ENCODE data around the gene VAMP7.
"Not testable (repeated sequence)": the region's sequence is repeated elsewhere in the genome, so short reads cannot be mapped to it uniquely, and the experiment has no call there.

VAMP7 gene

DNA sequence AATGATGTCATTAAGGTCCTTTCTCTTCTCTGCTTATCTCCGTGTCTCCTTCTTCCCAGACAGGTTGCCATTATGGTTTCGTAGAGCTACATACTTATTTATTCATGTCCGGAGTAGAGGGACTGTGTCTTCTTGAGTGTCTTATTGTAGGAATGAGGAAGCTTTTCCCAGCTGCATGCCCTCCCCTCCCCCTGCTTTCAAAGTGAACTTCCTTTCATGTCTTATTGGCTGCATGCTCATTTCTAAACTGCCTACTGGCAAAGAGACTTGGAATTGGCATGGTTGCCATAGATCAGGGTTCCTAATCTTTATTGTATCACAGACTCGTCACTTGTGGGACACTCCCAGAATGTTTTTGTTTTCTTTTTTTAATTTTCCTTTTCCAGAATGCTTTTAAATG, 15.4 kb downstream of the VAMP7 start:
- ChIA-PET POLR2A (no interaction called here), CTCF (no interaction called here)
- TF ChIP-seq, protein P1, sequence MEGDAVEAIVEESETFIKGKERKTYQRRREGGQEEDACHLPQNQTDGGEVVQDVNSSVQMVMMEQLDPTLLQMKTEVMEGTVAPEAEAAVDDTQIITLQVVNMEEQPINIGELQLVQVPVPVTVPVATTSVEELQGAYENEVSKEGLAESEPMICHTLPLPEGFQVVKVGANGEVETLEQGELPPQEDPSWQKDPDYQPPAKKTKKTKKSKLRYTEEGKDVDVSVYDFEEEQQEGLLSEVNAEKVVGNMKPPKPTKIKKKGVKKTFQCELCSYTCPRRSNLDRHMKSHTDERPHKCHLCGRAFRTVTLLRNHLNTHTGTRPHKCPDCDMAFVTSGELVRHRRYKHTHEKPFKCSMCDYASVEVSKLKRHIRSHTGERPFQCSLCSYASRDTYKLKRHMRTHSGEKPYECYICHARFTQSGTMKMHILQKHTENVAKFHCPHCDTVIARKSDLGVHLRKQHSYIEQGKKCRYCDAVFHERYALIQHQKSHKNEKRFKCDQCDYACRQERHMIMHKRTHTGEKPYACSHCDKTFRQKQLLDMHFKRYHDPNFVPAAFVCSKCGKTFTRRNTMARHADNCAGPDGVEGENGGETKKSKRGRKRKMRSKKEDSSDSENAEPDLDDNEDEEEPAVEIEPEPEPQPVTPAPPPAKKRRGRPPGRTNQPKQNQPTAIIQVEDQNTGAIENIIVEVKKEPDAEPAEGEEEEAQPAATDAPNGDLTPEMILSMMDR (IDR thresholded peaks at IDR 0.05; ENCODE audit: control extremely low read depth, extremely low read depth, low read depth, missing control alignments) = no peak
- DNase-seq (ENCODE audit: extremely low spot score) = no peak

DNA sequence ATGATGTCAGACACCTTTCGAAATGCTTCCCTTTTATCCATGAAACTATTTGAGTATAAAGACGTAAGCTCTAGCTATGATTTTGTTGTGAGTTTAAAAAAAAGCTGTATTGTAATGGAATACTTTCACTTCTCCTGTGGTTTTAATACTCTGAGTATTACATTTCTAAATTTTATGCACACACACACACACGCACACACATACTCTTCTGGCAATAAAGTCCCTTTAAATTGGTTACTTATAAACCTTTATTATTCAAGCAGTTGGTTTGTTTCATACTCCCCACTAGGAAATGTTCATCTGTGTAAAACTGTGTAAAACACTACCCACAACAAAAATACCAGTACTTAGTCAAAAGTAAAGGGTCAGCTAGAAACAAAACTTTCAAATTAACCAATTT, 18.2 kb downstream of the VAMP7 start:
- CTCF ChIA-PET = no interaction called here

DNA sequence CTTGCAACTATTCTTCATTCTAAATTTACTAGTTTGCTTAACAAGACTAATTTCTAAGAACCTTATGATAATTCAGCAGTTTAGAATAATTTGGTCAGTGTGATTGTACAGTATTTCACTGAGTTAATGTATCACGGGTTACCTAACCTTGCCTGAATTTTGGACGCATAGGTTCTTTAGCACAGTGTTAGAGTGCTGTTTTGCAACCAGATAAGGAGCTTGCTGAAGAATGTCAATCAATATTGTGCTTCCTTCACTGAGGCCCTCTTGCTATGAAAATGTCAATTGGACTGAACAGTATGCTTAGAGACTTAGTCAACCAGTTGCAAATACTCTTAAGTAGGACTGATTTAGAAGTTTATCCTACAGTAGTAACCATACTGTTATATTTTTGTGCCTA, 19.6 kb downstream of the VAMP7 start:
- POLR2A ChIA-PET = no interaction called here
- CTCF ChIA-PET = no interaction called here
- TF ChIP-seq, protein P1 (IDR thresholded peaks at IDR 0.05; ENCODE audit: control extremely low read depth, extremely low read depth, low read depth, missing control alignments) = no peak
- DNase-seq (ENCODE audit: extremely low spot score) = no peak

More for the DNA sequence above, 18.2 kb downstream of the VAMP7 start:
- POLR2A ChIA-PET = no interaction called here
- DNase-seq (ENCODE audit: extremely low spot score) = no peak
- TF ChIP-seq, protein P1 (IDR thresholded peaks at IDR 0.05; ENCODE audit: control extremely low read depth, extremely low read depth, low read depth, missing control alignments) = no peak

DNA sequence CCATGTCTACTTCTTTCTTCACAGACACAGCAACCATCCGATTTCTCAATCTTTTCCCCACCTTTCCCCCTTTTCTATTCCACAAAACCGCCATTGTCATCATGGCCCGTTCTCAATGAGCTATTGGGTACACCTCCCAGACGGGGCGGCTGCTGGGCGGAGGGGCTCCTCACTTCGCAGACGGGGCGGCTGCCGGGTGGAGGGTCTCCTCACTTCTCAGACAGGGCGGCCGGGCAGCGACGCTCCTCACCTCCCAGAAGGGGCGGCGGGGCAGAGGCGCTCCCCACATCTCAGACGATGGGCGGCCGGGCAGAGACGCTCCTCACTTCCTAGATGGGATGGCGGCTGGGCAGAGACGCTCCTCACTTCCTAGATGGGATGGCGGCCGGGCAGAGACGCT, 26.5 kb downstream of the VAMP7 start:
- DNase-seq (ENCODE audit: extremely low spot score); POLR2A ChIA-PET; CTCF ChIA-PET: not testable (repeated sequence)

DNA sequence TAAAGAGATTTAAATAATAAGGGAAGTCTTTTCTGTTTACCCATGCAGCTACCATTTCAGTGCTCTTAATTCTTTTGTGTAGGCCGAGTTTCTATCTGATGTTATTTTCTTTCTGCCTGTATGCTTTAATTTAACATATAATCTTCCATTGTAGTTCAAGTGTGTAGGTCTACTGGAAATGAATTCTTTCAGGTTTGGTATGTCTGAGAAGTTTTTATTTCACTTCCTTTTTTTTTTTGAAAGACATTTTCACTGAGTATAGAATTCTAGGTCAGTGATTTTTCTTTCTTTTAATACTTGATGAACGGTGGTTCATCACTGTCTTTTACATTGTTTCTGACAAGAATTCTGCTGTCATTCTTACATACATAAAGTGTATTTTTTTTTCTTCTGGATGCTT, 42.1 kb downstream of the VAMP7 start:
- POLR2A ChIA-PET = no interaction called here
- CTCF ChIA-PET = no interaction called here
- DNase-seq (ENCODE audit: extremely low spot score) = peak; percentile 7
- TF ChIP-seq, protein P1 (IDR thresholded peaks at IDR 0.05; ENCODE audit: control extremely low read depth, extremely low read depth, low read depth, missing control alignments) = no peak

DNA sequence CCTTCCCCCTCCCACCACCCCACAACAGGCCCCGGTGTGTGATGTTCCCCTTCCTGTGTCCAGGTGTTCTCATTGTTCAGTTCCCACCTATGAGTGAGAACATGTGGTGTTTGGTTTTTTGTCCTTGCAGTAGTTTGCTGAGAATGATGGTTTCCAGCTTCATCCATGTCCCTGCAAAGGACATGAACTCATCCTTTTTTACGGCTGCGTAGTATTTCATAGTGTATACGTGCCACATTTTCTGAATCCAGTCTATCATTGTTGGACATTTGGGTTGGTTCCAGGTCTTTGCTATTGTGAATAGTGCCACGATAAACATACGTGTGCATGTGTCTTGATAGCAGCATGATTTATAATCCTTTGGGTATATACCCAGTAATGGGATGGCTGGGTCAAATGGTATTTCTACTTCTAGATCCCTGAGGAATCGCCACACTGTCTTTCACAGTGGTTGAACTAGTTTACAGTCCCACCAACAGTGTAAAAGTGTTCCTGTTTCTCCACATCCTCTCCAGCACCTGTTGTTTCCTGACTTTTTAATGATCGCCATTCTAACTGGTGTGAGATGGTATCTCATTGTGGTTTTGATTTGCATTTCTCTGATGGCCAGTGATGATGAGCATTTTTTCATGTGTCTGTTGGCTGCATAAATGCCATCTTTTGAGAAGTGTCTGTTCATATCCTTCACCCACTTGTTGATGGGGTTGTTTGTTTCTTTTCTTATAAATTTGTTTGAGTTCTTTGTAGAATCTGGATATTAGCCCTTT, 49.9 kb downstream of the VAMP7 start:
- DNase-seq (ENCODE audit: extremely low spot score); POLR2A ChIA-PET; CTCF ChIA-PET: not testable (repeated sequence)

DNA sequence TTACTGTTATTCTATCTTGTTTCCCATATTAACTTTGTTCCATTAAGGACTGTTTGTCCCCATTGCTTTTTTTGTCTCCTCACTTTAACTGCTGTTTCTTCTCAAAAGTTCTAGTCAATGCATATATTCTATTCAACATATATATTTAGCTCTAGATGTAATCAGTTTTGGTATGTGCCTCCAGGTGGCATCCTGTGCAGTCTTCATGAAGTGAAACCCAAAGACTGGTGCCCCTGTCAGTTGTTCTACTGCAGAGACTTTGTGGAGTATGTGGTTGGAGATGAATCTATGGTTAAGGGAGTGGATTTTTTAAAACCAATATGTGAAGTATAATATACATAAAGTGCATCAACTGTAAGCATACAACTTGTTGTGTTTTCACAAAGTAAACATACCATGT, 57.0 kb downstream of the VAMP7 start:
- DNase-seq (ENCODE audit: extremely low spot score) = no peak
- POLR2A ChIA-PET = no interaction called here
- CTCF ChIA-PET = no interaction called here
- TF ChIP-seq, protein P1 (IDR thresholded peaks at IDR 0.05; ENCODE audit: control extremely low read depth, extremely low read depth, low read depth, missing control alignments) = no peak

DNA sequence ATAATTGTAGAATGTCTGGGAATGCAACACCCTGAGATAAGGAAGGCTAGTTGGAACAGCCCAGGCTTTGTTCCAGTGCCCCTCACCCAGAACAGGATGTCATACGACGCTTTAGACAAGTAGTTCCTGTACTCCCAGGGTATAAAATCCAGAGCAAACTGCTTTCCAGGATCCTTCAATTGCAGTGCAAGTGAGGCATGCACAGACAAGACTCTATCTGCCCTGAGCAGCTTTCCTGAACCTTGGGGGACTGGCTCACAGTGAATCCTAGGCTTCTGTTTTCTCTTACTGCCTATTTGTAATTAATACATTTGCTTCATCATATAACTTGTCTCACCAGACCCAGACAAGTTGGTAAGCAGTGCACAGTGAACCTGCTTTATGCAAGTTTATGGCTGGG, 68.0 kb downstream of the VAMP7 start:
- POLR2A ChIA-PET = no interaction called here
- no peak for DNase-seq (ENCODE audit: extremely low spot score)
- CTCF ChIA-PET = no interaction called here
- TF ChIP-seq, protein P1 (IDR thresholded peaks at IDR 0.05; ENCODE audit: control extremely low read depth, extremely low read depth, low read depth, missing control alignments) = no peak

Data from GM10248 (cell line).